BLaER1 (cell line): ENCODE data around the gene IP6K2.

ENCODE experiments used
- H3K27ac ChIP-seq: shearing (Covaris generic); formaldehyde crosslinking; 2 replicates; pipeline ENCODE4 v1.8.1; 2022
- H3K27me3 ChIP-seq: shearing (Covaris generic); formaldehyde crosslinking; 2 replicates; pipeline ENCODE4 v1.8.1; 2022
- H3K36me3 ChIP-seq: shearing (Covaris generic); formaldehyde crosslinking; 2 replicates; pipeline ENCODE4 v1.8.1; 2022
- H3K4me1 ChIP-seq: shearing (Covaris generic); formaldehyde crosslinking; 2 replicates; pipeline ENCODE4 v1.8.1; 2022
- H3K4me2 ChIP-seq: shearing (Covaris generic); formaldehyde crosslinking; 2 replicates; pipeline ENCODE4 v1.8.1; 2022
- H3K4me3 ChIP-seq: shearing (Covaris generic); formaldehyde crosslinking; 2 replicates; pipeline ENCODE4 v1.8.1; 2022
- H3K9ac ChIP-seq: shearing (Covaris generic); formaldehyde crosslinking; 2 replicates; pipeline ENCODE4 v1.8.1; 2022
- H3K9me3 ChIP-seq: shearing (Covaris generic); formaldehyde crosslinking; 2 replicates; pipeline ENCODE4 v1.8.1; 2022
- H4K20me1 ChIP-seq: shearing (Covaris generic); formaldehyde crosslinking; 2 replicates; pipeline ENCODE4 v1.8.1; 2022
- Cebpa-rat ChIP-seq: shearing (Covaris generic); IDR thresholded peaks from 2 replicates; pipeline ENCODE4 v1.8.1; 2022

IP6K2 gene

DNA sequence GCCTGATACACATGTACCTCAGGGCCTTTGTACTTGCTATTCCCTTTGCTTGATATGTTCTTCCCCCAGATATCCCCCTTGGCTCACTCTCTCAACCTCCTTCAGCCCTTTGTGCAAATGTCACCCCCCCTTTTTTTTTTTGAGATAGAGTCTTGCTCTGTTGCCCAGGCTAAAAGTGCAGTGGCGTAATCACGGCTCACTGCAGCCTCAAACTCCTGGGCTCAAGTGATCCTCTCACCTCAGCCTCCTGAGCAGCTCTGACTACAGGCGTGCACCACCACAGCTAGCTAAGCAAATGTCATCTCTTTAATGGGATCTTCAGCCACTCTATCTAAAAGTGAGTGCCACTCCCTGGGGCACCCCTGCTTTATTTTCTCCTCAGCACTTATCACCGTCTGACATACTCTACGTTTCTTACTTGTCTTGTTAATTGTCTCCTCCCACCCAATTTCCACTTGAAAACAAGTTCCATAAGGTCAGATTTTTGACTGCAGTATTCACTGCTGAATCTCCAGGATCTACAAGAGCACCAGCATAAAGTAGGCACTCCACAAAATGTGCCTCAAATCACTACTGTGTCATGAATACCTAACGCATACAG lies 14.6 kb downstream of the IP6K2 start:
- H3K4me2 ChIP-seq, result no peak overlapping the region
- H3K27ac ChIP-seq, result no peak overlapping the region
- peaks cover 99% of the 10 kb centered on the region for H3K36me3 ChIP-seq
- no peak for TF ChIP-seq Cebpa-rat
- no peak overlapping the region for H3K9ac ChIP-seq
- no peaks in the 10 kb centered on the region for H3K9me3 ChIP-seq
- no peaks in the 10 kb centered on the region for H3K4me1 ChIP-seq
- H3K4me3 ChIP-seq, result no peak overlapping the region
- H3K27me3 ChIP-seq, result no peaks in the 10 kb centered on the region
- peaks cover 100% of the 10 kb centered on the region for H4K20me1 ChIP-seq

GRCh38 chr3:48700731-48701405 lies 16.2 kb downstream of the IP6K2 start:
- Histone ChIP-seq H3K36me3 (peaks cover 100% of the 10 kb centered on the region), H3K9ac (no peak overlapping the region), H3K4me1 (no peaks in the 10 kb centered on the region), H4K20me1 (peaks cover 100% of the 10 kb centered on the region), H3K9me3 (no peaks in the 10 kb centered on the region), H3K27ac (no peak overlapping the region), H3K4me2 (no peak overlapping the region), H3K4me3 (no peak overlapping the region), H3K27me3 (no peaks in the 10 kb centered on the region)
- no peak for TF ChIP-seq Cebpa-rat

GRCh38 chr3:48698891-48699290 lies 18.1 kb downstream of the IP6K2 start:
- H4K20me1 ChIP-seq, result peaks cover 100% of the 10 kb centered on the region
- no peak overlapping the region for H3K9ac ChIP-seq
- no peak overlapping the region for H3K4me3 ChIP-seq
- no peaks in the 10 kb centered on the region for H3K9me3 ChIP-seq
- no peak overlapping the region for H3K4me2 ChIP-seq
- no peak overlapping the region for H3K27ac ChIP-seq
- no peaks in the 10 kb centered on the region for H3K27me3 ChIP-seq
- TF ChIP-seq Cebpa-rat, result no peak
- H3K36me3 ChIP-seq, result peaks cover 99% of the 10 kb centered on the region
- H3K4me1 ChIP-seq, result no peaks in the 10 kb centered on the region

DNA sequence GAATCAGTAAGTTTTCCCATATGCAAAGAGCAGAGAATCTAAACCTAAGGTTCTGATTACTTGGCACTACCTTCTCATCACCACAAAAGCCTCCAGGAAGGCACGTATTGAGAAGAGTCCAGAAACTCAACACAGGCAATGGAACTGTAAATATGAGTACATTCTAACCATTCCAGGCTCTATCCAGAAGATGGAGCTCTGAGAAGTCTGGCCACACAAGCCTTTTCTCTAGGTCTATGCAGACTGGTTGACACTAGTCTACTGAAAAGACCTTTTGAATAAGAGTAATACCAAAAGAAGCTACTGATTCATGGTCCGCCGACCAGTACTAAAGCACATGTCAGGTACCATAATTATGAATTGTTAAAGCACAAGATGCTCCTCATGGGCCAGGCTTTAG lies 19.1 kb downstream of the IP6K2 start:
- H3K4me1 ChIP-seq, result no peaks in the 10 kb centered on the region
- H3K27me3 ChIP-seq, result no peaks in the 10 kb centered on the region
- H3K36me3 ChIP-seq, result peaks cover 99% of the 10 kb centered on the region
- H3K27ac ChIP-seq, result no peak overlapping the region
- no peak for TF ChIP-seq Cebpa-rat
- peaks cover 100% of the 10 kb centered on the region for H4K20me1 ChIP-seq
- no peak overlapping the region for H3K9ac ChIP-seq
- no peaks in the 10 kb centered on the region for H3K9me3 ChIP-seq
- no peak overlapping the region for H3K4me2 ChIP-seq
- H3K4me3 ChIP-seq, result no peak overlapping the region

- no peak overlapping the region for H3K27ac ChIP-seq
- no peak overlapping the region for H3K9ac ChIP-seq
- H3K4me2 ChIP-seq, result no peak overlapping the region
- H3K4me3 ChIP-seq, result no peak overlapping the region
- H3K9me3 ChIP-seq, result no peaks in the 10 kb centered on the region
- H3K4me1 ChIP-seq, result no peaks in the 10 kb centered on the region
- H3K36me3 ChIP-seq, result peaks cover 99% of the 10 kb centered on the region
- no peaks in the 10 kb centered on the region for H3K27me3 ChIP-seq
- peaks cover 100% of the 10 kb centered on the region for H4K20me1 ChIP-seq
- TF ChIP-seq Cebpa-rat, result no peak
Measured at GRCh38 chr3:48696601-48697000, 20.4 kb downstream of the IP6K2 start.

DNA sequence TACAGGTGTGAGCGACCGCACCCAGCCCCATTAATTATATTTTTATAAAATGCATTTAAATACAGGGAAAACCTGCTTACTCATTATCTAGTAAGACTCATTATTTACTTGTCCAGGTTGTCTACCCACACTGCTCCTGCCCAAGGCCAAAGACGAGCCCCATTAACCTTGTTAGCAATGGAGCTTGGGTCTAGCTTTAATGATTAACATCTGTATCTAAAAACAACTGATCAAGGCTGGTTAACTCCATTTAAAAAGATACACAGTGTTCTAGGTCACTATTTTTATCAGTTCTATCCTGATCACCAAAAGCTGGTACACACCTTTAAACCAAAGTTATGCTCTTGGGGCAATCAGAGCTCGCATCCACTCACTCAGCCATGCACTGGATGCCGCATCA lies 20.9 kb downstream of the IP6K2 start:
- peaks cover 99% of the 10 kb centered on the region for H3K36me3 ChIP-seq
- H3K4me2 ChIP-seq, result no peak overlapping the region
- TF ChIP-seq Cebpa-rat, result no peak
- no peaks in the 10 kb centered on the region for H3K27me3 ChIP-seq
- H4K20me1 ChIP-seq, result peaks cover 100% of the 10 kb centered on the region
- H3K9me3 ChIP-seq, result no peaks in the 10 kb centered on the region
- no peak overlapping the region for H3K4me3 ChIP-seq
- H3K4me1 ChIP-seq, result no peaks in the 10 kb centered on the region
- no peak overlapping the region for H3K27ac ChIP-seq
- no peak overlapping the region for H3K9ac ChIP-seq

DNA sequence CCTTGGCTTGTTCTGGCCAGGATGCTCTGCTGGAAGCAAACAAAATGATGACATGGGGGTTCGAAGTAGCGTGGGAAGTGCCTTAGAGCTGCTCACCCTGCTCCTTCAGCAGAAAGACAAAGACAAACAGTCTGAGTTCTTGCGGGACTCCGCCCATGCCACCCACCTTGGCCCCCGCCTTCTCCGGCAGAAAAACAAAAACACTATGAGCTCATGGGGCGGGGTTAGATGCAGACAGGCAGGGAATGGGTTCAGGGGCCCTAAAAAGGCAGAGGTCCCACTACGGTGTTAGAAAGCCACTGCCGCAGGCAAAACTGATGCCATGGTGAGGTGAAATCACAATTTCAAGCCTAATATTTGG lies 21.6 kb downstream of the IP6K2 start:
- H3K4me2 ChIP-seq, result no peak overlapping the region
- TF ChIP-seq Cebpa-rat, result no peak
- no peaks in the 10 kb centered on the region for H3K9me3 ChIP-seq
- no peak overlapping the region for H3K27ac ChIP-seq
- H3K4me1 ChIP-seq, result no peaks in the 10 kb centered on the region
- H3K27me3 ChIP-seq, result no peaks in the 10 kb centered on the region
- no peak overlapping the region for H3K4me3 ChIP-seq
- peaks cover 100% of the 10 kb centered on the region for H4K20me1 ChIP-seq
- H3K36me3 ChIP-seq, result peaks cover 99% of the 10 kb centered on the region
- H3K9ac ChIP-seq, result no peak overlapping the region

DNA sequence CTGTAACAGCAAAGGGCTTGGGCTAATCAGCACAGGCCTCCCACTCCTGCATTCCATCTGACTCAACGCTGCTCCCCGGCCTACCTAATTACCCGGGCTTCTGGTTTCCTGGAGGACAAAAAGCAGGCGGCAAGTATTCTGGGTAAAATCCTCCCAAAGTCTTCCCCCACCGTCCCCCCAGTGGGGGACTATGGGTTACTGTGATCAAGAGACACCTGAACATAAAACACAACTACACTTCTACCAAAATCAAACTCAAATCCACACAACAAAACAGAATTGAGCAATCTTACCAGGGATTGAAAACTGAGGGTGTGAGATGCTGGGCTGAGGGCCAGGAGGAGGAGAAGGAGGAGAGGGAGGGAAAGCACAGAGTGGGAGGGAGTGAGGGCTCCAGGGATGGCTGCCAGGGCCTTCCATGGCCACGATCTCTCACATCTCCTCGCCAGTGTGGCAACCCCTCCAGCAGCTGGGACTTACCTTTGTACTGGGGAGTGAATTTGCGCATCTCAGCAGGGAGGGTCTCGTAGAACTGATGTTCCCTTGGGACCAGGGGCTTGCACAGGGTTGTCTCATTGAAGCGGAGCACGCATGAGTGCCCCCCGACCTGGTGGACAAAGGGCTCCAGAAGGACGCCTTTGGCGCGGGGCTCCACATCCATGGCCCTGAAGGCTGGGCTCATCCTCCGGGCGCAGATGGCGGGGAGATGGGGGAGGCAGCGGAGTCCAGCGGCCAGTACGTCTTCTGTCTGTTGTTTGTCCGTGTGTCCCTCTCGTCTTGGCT lies 22.2 kb downstream of the IP6K2 start:
- Histone ChIP-seq H3K4me3 (no peak overlapping the region), H3K4me1 (no peaks in the 10 kb centered on the region), H3K27me3 (no peaks in the 10 kb centered on the region), H3K4me2 (no peak overlapping the region), H3K36me3 (peaks cover 99% of the 10 kb centered on the region), H3K27ac (no peak overlapping the region), H3K9me3 (no peaks in the 10 kb centered on the region), H4K20me1 (peaks cover 100% of the 10 kb centered on the region), H3K9ac (no peak overlapping the region)
- no peak for TF ChIP-seq Cebpa-rat

DNA sequence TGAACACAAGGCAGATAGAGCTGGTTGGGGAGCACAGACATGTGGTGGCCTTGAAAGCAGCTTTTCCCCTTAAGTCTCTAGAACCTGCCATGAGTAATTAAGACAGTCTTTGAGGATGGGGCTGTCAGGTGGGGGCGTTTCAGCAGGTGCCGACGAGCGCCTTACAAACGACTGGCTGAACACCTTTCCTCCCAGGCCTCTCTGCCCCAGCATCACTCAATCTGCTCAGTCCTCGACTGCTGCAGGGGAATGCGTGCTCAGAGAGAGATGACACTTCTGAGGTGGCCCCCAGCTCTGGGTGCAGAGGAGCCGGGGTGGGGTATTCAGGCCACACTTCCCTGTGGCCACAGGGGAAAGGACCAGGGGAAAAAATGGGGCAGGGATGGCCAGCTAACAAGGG lies 23.2 kb downstream of the IP6K2 start:
- H3K9me3 ChIP-seq, result no peaks in the 10 kb centered on the region
- no peak overlapping the region for H3K27ac ChIP-seq
- H3K4me2 ChIP-seq, result no peak overlapping the region
- no peaks in the 10 kb centered on the region for H3K27me3 ChIP-seq
- H3K4me1 ChIP-seq, result peaks cover 2% of the 10 kb centered on the region
- H3K9ac ChIP-seq, result no peak overlapping the region
- peaks cover 100% of the 10 kb centered on the region for H4K20me1 ChIP-seq
- TF ChIP-seq Cebpa-rat, result no peak
- peaks cover 99% of the 10 kb centered on the region for H3K36me3 ChIP-seq
- H3K4me3 ChIP-seq, result no peak overlapping the region

DNA sequence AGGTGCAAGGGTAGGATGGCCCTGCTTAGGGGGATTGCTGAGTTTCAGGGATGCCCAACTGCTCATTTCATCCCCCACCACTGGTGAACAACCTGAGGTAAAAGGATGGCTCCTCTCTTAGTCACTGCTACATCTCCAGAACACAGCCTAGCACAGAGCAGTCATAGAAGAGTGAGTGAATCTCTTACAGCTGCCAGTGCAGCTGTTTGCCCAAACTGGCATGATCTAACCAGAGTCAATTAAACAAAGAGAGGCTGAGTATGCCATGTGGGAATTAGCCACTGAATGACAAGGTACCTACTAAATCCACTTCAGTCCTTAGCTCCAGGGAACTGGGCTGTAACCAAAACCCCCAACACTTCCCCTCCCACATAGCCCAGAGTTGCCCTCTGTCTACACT lies 24.5 kb downstream of the IP6K2 start:
- H3K36me3 ChIP-seq, result peaks cover 99% of the 10 kb centered on the region
- no peak overlapping the region for H3K9ac ChIP-seq
- peaks cover 15% of the 10 kb centered on the region for H3K4me1 ChIP-seq
- H3K9me3 ChIP-seq, result no peaks in the 10 kb centered on the region
- H3K4me2 ChIP-seq, result no peak overlapping the region
- TF ChIP-seq Cebpa-rat, result no peak
- H4K20me1 ChIP-seq, result peaks cover 100% of the 10 kb centered on the region
- H3K27me3 ChIP-seq, result no peaks in the 10 kb centered on the region
- H3K27ac ChIP-seq, result no peak overlapping the region
- H3K4me3 ChIP-seq, result no peak overlapping the region
